ENCODE measurements around the gene MAMDC4. TPM values are rescaled to one million over a fixed set of nuclear protein-coding genes. Genes with fewer than 3 reads are reported as not detected.

Gene MAMDC4
- total and polyA plus RNA-seq, 4 donors = 1.6 to 15.9 (median 12.2) TPM

DNA sequence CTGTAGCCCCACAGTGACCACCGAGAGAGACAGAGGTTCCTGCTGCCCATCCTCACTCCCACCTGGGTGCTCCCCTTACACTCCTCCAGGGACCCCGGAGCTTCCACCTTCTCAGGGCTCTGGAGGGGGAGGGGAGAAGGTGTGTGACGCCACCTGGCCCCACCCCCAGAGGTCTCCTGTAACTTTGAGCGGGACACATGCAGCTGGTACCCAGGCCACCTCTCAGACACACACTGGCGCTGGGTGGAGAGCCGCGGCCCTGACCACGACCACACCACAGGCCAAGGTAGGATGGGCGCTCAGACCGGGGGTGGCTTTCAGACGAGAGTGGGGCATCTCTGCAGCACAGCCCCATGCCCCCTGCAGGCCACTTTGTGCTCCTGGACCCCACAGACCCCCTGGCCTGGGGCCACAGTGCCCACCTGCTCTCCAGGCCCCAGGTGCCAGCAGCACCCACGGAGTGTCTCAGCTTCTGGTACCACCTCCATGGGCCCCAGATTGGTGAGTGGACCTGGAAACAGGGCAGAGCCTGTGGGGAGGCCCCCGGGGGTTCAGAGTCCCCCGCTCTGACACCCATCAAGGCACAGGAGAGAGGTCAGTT, 4.5 kb downstream of the MAMDC4 start:
- H3K9me3 ChIP-seq (ENCODE audit: control insufficient read depth, insufficient read depth, low read length) = no peaks in the 10 kb centered on the region
- no peaks in the 10 kb centered on the region for H3K27me3 ChIP-seq (ENCODE audit: control insufficient read depth, insufficient read depth, low read length)
- H3K36me3 ChIP-seq (ENCODE audit: control insufficient read depth, insufficient read depth, low read length) = peaks cover 100% of the 10 kb centered on the region
- H3K4me1 ChIP-seq (ENCODE audit: control insufficient read depth, insufficient read depth, low read length) = peaks cover 14% of the 10 kb centered on the region
- 90% methylated on average over 11 of the region's 14 CpGs for WGBS (ENCODE audit: insufficient coverage)
- no peak overlapping the region for H3K4me3 ChIP-seq (ENCODE audit: low read depth, low read length)
- no peak overlapping the region for H3K27ac ChIP-seq (ENCODE audit: low read depth, low read length)
- peak in 1 of 6 donors; percentile 8 for DNase-seq (ENCODE audit: low read depth in 4 of 6, low spot score in 6 of 6)

GRCh38 chr9:136857166-136857565, 5.0 kb downstream of the MAMDC4 start:
- H3K27ac ChIP-seq (ENCODE audit: low read depth, low read length) = no peak overlapping the region
- H3K36me3 ChIP-seq (ENCODE audit: control insufficient read depth, insufficient read depth, low read length) = peaks cover 100% of the 10 kb centered on the region
- no peak overlapping the region for H3K4me3 ChIP-seq (ENCODE audit: low read depth, low read length)
- peak in 1 of 6 donors; percentile 2 for DNase-seq (ENCODE audit: low read depth in 4 of 6, low spot score in 6 of 6)
- WGBS (ENCODE audit: insufficient coverage) = 60% methylated on average over 19 of the region's 19 CpGs
- H3K4me1 ChIP-seq (ENCODE audit: control insufficient read depth, insufficient read depth, low read length) = peaks cover 14% of the 10 kb centered on the region
- H3K27me3 ChIP-seq (ENCODE audit: control insufficient read depth, insufficient read depth, low read length) = no peaks in the 10 kb centered on the region
- no peaks in the 10 kb centered on the region for H3K9me3 ChIP-seq (ENCODE audit: control insufficient read depth, insufficient read depth, low read length)

- H3K4me3 ChIP-seq (ENCODE audit: low read depth, low read length) = no peak overlapping the region
- H3K27ac ChIP-seq (ENCODE audit: low read depth, low read length) = no peak overlapping the region
- peak in 1 of 6 donors; percentile 2 for DNase-seq (ENCODE audit: low read depth in 4 of 6, low spot score in 6 of 6)
- WGBS (ENCODE audit: insufficient coverage) = 80% methylated on average over 22 of the region's 29 CpGs
- H3K4me1 ChIP-seq (ENCODE audit: control insufficient read depth, insufficient read depth, low read length) = peaks cover 14% of the 10 kb centered on the region
- no peaks in the 10 kb centered on the region for H3K27me3 ChIP-seq (ENCODE audit: control insufficient read depth, insufficient read depth, low read length)
- no peaks in the 10 kb centered on the region for H3K9me3 ChIP-seq (ENCODE audit: control insufficient read depth, insufficient read depth, low read length)
- H3K36me3 ChIP-seq (ENCODE audit: control insufficient read depth, insufficient read depth, low read length) = peaks cover 100% of the 10 kb centered on the region
Measured at GRCh38 chr9:136857581-136858412, 5.7 kb downstream of the MAMDC4 start.

DNA sequence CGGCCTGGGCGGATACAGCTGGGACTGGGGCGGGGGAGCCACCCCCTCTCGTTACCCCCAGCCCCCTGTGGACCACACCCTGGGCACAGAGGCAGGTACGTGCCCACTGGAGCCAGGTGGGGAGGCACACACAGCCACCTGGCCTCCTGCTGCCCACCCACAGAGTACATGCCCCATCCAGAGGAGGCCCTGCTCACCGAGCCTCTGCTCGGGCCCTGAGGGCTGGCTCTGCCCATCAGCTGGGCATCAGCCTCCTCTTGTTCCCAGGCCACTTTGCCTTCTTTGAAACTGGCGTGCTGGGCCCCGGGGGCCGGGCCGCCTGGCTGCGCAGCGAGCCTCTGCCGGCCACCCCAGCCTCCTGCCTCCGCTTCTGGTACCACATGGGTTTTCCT, 6.3 kb downstream of the MAMDC4 start:
- no peak overlapping the region for H3K27ac ChIP-seq (ENCODE audit: low read depth, low read length)
- 88% methylated on average over 15 of the region's 15 CpGs for WGBS (ENCODE audit: insufficient coverage)
- no peak for DNase-seq (ENCODE audit: low read depth in 4 of 6, low spot score in 6 of 6)

GRCh38 chr9:136858844-136859757, 7.0 kb downstream of the MAMDC4 start:
- Histone ChIP-seq H3K27me3 (ENCODE audit: control insufficient read depth, insufficient read depth, low read length) (no peaks in the 10 kb centered on the region), H3K4me3 (ENCODE audit: low read depth, low read length) (no peak overlapping the region), H3K9me3 (ENCODE audit: control insufficient read depth, insufficient read depth, low read length) (no peaks in the 10 kb centered on the region), H3K4me1 (ENCODE audit: control insufficient read depth, insufficient read depth, low read length) (peaks cover 14% of the 10 kb centered on the region), H3K36me3 (ENCODE audit: control insufficient read depth, insufficient read depth, low read length) (peaks cover 98% of the 10 kb centered on the region), H3K27ac (ENCODE audit: low read depth, low read length) (no peak overlapping the region)
- WGBS (ENCODE audit: insufficient coverage) = 71% methylated on average over 16 of the region's 20 CpGs
- DNase-seq (ENCODE audit: low read depth in 4 of 6, low spot score in 6 of 6) = peak in 2 of 6 donors; percentile 12 to 70

More for the DNA sequence above, 6.3 kb downstream of the MAMDC4 start:
- Histone ChIP-seq H3K27me3 (ENCODE audit: control insufficient read depth, insufficient read depth, low read length) (no peaks in the 10 kb centered on the region), H3K4me1 (ENCODE audit: control insufficient read depth, insufficient read depth, low read length) (peaks cover 14% of the 10 kb centered on the region), H3K9me3 (ENCODE audit: control insufficient read depth, insufficient read depth, low read length) (no peaks in the 10 kb centered on the region), H3K36me3 (ENCODE audit: control insufficient read depth, insufficient read depth, low read length) (peaks cover 100% of the 10 kb centered on the region), H3K4me3 (ENCODE audit: low read depth, low read length) (no peak overlapping the region)

DNA sequence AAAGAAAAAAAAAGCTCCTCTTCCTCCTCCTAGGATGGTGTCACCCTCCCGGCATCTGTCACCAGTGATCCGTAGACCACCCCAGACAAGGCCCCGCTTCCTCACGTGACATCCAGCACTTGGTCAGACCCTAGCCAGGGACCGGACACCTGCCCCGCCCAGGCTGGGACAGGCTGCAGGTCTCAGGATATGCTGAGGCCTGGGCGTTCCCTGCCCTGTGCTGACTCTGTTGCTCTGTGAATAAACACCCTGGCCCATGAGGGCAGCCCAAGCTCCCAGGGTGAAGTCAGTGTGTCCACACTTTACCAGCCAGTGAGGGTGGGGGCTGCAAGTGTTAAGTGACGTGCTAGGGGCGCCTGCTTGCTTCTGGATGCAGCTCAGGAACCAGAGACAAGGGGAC, 8.4 kb downstream of the MAMDC4 start:
- peaks cover 90% of the 10 kb centered on the region for H3K36me3 ChIP-seq (ENCODE audit: control insufficient read depth, insufficient read depth, low read length)

GRCh38 chr9:136860933-136861873, 9.1 kb downstream of the MAMDC4 start:
- 96% methylated on average over 21 of the region's 22 CpGs for whole genome bisulfite sequencing (ENCODE audit: insufficient coverage)

More for the DNA sequence above, 8.4 kb downstream of the MAMDC4 start:
- DNase-seq (ENCODE audit: low read depth in 4 of 6, low spot score in 6 of 6) = peak in 1 of 6 donors; percentile 0
- H3K4me3 ChIP-seq (ENCODE audit: low read depth, low read length) = no peak overlapping the region
- WGBS (ENCODE audit: insufficient coverage) = 85% methylated on average over 9 of the region's 9 CpGs
- H3K9me3 ChIP-seq (ENCODE audit: control insufficient read depth, insufficient read depth, low read length) = no peaks in the 10 kb centered on the region
- no peak overlapping the region for H3K27ac ChIP-seq (ENCODE audit: low read depth, low read length)
- peaks cover 25% of the 10 kb centered on the region for H3K4me1 ChIP-seq (ENCODE audit: control insufficient read depth, insufficient read depth, low read length)
- no peaks in the 10 kb centered on the region for H3K27me3 ChIP-seq (ENCODE audit: control insufficient read depth, insufficient read depth, low read length)

DNA sequence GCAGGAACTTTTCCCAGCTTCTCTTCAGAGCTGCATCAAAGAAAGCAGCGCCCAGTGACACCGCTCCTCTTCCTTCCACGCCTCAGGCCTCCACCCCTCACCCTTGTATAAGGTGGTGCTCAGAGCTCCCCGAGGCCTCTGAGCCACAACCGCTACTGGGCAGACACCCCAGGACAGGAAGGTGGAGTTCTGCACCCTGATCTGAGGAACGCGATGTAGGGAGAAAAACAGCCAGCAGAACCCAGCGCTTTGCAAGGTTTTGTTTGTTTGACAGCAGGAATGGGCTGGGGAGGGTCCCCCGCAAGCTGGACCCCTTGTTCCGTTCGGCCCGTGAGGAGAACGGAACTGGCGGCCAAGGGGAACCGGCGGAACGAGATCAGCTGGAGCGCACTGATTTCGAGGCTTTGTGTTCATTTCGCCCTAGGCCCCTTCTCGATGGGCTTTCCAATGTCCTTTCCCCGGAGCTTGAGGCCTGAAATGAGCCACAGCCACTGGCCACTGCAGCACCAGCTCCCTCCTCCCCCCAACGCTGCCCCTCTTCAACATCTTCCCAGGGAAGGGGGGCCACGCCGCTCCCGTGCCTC, 9.8 kb downstream of the MAMDC4 start:
- no peak overlapping the region for H3K27ac ChIP-seq (ENCODE audit: low read depth, low read length)
- H3K36me3 ChIP-seq (ENCODE audit: control insufficient read depth, insufficient read depth, low read length) = peaks cover 76% of the 10 kb centered on the region
- WGBS (ENCODE audit: insufficient coverage) = 85% methylated on average over 24 of the region's 26 CpGs
- no peak overlapping the region for H3K4me3 ChIP-seq (ENCODE audit: low read depth, low read length)
- no peaks in the 10 kb centered on the region for H3K27me3 ChIP-seq (ENCODE audit: control insufficient read depth, insufficient read depth, low read length)
- H3K4me1 ChIP-seq (ENCODE audit: control insufficient read depth, insufficient read depth, low read length) = peaks cover 30% of the 10 kb centered on the region
- no peak for DNase-seq (ENCODE audit: low read depth in 4 of 6, low spot score in 6 of 6)
- no peaks in the 10 kb centered on the region for H3K9me3 ChIP-seq (ENCODE audit: control insufficient read depth, insufficient read depth, low read length)

More at GRCh38 chr9:136860933-136861873, 9.1 kb downstream of the MAMDC4 start:
- Histone ChIP-seq H3K9me3 (ENCODE audit: control insufficient read depth, insufficient read depth, low read length) (no peaks in the 10 kb centered on the region), H3K27me3 (ENCODE audit: control insufficient read depth, insufficient read depth, low read length) (no peaks in the 10 kb centered on the region), H3K36me3 (ENCODE audit: control insufficient read depth, insufficient read depth, low read length) (peaks cover 83% of the 10 kb centered on the region), H3K4me1 (ENCODE audit: control insufficient read depth, insufficient read depth, low read length) (peaks cover 26% of the 10 kb centered on the region), H3K4me3 (ENCODE audit: low read depth, low read length) (no peak overlapping the region), H3K27ac (ENCODE audit: low read depth, low read length) (no peak overlapping the region)
- DNase-seq (ENCODE audit: low read depth in 4 of 6, low spot score in 6 of 6) = peak in 1 of 6 donors; percentile 1

All from spinal cord (tissue), 10 donors.